HUES48 (cell line): Measurements from ENCODE around the gene RAB24.

Source experiments
- H3K27ac ChIP-seq: one replicate; pipeline ENCODE4 v1.7.0; 2013; ENCODE audit warnings: low read depth, low read length, inconsistent platforms
- H3K27me3 ChIP-seq: 2 replicates; pipeline ENCODE4 v1.6.1; 2013; ENCODE audit warnings: mild to moderate bottlenecking, low read length; ENCODE audit not compliant: control insufficient read depth, insufficient read depth
- H3K36me3 ChIP-seq: 2 replicates; pipeline ENCODE4 v1.6.1; 2013; ENCODE audit warnings: low read length; ENCODE audit not compliant: control insufficient read depth, insufficient read depth
- H3K4me1 ChIP-seq: 2 replicates; pipeline ENCODE4 v1.6.1; 2013; ENCODE audit warnings: mild to moderate bottlenecking, low read length; ENCODE audit not compliant: control insufficient read depth, insufficient read depth
- H3K4me3 ChIP-seq: 2 replicates; pipeline ENCODE4 v1.5.1; 2013; ENCODE audit warnings: mild to moderate bottlenecking, low read depth, low read length
- H3K9ac ChIP-seq: 2 replicates; pipeline ENCODE4 v1.6.1; 2013; ENCODE audit warnings: mild to moderate bottlenecking, low read depth, low read length, moderate library complexity
- H3K9me3 ChIP-seq: 2 replicates; pipeline ENCODE4 v1.6.1; 2013; ENCODE audit warnings: low read length; ENCODE audit not compliant: control insufficient read depth, insufficient read depth

The RAB24 gene

DNA sequence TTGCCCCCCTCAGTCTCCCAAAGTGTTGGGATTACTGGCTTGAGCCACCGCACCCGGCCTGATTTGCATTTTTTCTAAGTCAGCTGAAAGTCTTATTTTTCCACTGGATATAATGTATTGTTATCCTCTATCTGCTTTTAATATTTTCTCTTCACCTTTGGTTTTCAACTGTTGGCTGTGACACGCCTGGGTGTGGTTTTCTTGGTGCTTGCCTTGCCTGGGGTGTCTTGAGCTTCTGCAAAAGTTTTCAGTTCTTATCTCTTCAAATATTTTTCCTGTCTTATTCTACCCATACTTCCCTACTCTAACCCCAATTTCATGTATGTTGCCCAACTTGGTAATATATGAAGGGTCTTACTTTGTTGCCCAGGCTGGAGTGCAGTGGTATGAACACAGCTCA, 12.5 kb upstream of the RAB24 start:
- no peak overlapping the region for H3K27ac ChIP-seq
- H3K4me3 ChIP-seq: no peak overlapping the region
- H3K36me3 ChIP-seq: no peaks in the 10 kb centered on the region

GRCh38 chr5:177315411-177315810, 11.9 kb upstream of the RAB24 start:
- Histone ChIP-seq H3K4me1 (peaks cover 8% of the 10 kb centered on the region; the same call in 1 of the 2 replicates), H3K27me3 (no peaks in the 10 kb centered on the region), H3K27ac (no peak overlapping the region), H3K9ac (no peak overlapping the region), H3K36me3 (no peaks in the 10 kb centered on the region), H3K9me3 (no peaks in the 10 kb centered on the region), H3K4me3 (no peak overlapping the region)

More for the DNA sequence above, 12.5 kb upstream of the RAB24 start:
- H3K27me3 ChIP-seq: no peaks in the 10 kb centered on the region
- peaks cover 4% of the 10 kb centered on the region; the same call in 1 of the 2 replicates for H3K4me1 ChIP-seq
- no peaks in the 10 kb centered on the region for H3K9me3 ChIP-seq
- H3K9ac ChIP-seq: no peak overlapping the region

- H3K27ac ChIP-seq: no peak overlapping the region
- no peaks in the 10 kb centered on the region for H3K36me3 ChIP-seq
- H3K9ac ChIP-seq: no peak overlapping the region
- no peaks in the 10 kb centered on the region for H3K27me3 ChIP-seq
- H3K9me3 ChIP-seq: no peaks in the 10 kb centered on the region
- H3K4me1 ChIP-seq: peaks cover 13% of the 10 kb centered on the region; the same call in 1 of the 2 replicates
- H3K4me3 ChIP-seq: no peak overlapping the region
Observed at GRCh38 chr5:177314376-177315342, 11.1 kb upstream of the RAB24 start.

GRCh38 chr5:177313561-177314259, 10.2 kb upstream of the RAB24 start:
- H3K27ac ChIP-seq: no peak overlapping the region
- H3K4me1 ChIP-seq: peaks cover 13% of the 10 kb centered on the region; the same call in 1 of the 2 replicates
- no peaks in the 10 kb centered on the region for H3K36me3 ChIP-seq
- H3K9me3 ChIP-seq: no peaks in the 10 kb centered on the region
- H3K4me3 ChIP-seq: no peak overlapping the region
- H3K9ac ChIP-seq: no peak overlapping the region
- H3K27me3 ChIP-seq: no peaks in the 10 kb centered on the region

DNA sequence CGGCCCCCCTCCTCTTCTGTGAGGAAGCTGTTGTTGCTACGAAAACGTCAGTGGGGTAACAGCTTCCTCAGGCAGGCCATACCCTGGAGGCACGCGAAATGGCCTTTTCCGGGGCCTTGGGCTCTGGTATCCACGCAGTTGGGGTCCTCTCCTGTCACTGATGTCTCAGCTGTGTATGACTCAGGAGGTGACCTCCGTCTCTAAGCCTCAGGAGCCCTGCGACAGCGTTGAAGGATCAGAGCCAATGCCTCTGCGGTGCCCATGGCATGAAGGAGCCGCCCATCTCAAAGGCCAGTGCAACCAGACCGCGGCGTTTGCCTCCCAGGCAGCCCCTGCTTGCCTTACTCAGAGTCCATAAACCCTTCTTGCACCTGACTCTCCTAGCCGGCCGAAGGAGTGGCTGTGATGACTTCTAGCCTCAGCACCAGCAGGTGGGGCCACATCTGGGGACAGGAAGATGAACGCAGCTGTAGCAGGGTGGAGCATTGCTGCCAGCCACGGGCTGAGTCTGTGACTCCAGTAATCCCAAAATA, 9.2 kb upstream of the RAB24 start:
- Histone ChIP-seq H3K4me1 (peaks cover 9% of the 10 kb centered on the region; the same call in 1 of the 2 replicates), H3K27ac (peak overlapping the region; percentile 74)

DNA sequence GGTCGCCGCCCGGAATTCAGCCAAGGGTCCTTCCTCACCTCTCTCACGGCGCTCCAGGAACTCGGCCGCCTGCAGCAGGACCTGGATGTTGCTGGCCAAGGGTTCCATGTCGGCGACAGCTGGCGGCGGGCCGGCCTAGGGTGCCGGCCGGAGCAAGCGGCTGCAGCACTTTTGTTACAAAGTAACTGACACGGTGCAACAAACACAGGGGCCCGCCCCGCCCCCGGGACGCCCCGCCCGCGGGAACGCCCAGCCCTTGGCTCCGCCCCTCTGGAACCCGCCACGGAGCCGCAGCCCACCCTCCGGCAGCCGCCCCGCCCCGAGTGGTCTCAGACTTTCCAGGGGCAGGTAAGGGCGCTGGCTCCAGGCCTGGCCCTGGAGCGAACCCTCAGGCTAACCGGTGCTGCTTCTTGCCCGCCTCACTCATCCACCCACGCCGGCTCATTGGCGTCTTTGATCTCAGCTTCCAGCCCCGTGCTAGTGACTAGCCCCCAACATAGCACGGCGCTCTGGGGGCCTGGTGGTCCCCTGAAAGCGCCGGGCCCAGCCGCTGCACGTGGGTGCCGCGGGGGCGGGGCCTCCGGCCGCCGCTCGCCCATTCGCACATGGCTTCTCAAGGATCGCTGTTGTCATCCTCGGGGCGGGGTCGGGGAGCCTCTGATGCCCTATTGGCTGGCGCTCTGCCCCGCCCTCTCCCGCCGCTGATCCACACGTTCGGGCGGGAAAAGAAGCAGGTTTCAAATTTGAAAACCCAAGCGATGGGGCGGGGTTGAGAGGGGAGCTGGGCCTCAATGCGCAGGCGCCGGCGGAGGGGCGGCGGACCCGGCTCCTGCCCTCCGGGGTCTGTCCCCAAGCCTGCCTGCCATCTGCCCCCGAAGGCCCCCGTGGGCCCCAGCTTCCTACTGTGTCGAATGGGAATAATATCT, 8.5 kb upstream of the RAB24 start, which contains the start of gene MXD3:
Gene MXD3 (minus strand): TSS at position 176 of the 926 bp plus-strand sequence. CDS start 68 bp downstream, at position 108.
- 0 out of 2 replicates have a peak, but pooled peaks cover under 1% of the 10 kb centered on the region for H3K36me3 ChIP-seq
- no peaks in the 10 kb centered on the region for H3K27me3 ChIP-seq
- H3K27ac ChIP-seq: peak within 1 kb of the TSS; percentile 89
- H3K9me3 ChIP-seq: no peaks in the 10 kb centered on the region
- H3K9ac ChIP-seq: peak within 1 kb of the TSS; percentile 85
- H3K4me1 ChIP-seq: peaks cover 9% of the 10 kb centered on the region; the same call in 1 of the 2 replicates
- H3K4me3 ChIP-seq: peak within 1 kb of the TSS; percentile 62

More for the DNA sequence above, 9.2 kb upstream of the RAB24 start:
- no peak overlapping the region; the same call in 1 of the 2 replicates for H3K9ac ChIP-seq
- H3K9me3 ChIP-seq: no peaks in the 10 kb centered on the region
- peak overlapping the region; percentile 62 for H3K4me3 ChIP-seq
- H3K27me3 ChIP-seq: no peaks in the 10 kb centered on the region
- H3K36me3 ChIP-seq: no peaks in the 10 kb centered on the region

DNA sequence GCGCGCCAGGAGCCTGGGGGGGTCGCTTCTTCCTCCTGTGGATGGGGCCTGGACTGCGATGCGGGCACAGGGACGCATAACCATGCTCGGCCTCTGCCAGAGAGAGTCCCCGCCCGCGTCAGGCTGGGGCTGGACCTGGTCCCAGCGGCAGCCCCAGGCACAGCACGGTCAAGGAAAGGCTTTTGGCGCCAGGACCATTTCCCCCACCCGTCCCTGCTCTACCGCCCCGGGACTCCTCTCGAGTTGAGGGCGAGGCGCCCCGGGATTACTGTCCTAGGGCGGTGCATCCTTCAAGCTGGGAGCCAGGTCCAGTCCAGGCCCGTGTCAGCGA, 7.8 kb upstream of the RAB24 start:
- H3K9me3 ChIP-seq: no peaks in the 10 kb centered on the region
- peaks cover 9% of the 10 kb centered on the region; the same call in 1 of the 2 replicates for H3K4me1 ChIP-seq
- no peaks in the 10 kb centered on the region for H3K27me3 ChIP-seq
- H3K4me3 ChIP-seq: peak overlapping the region; percentile 62
- H3K27ac ChIP-seq: peak overlapping the region; percentile 89
- H3K36me3 ChIP-seq: peaks cover 7% of the 10 kb centered on the region
- no peak overlapping the region for H3K9ac ChIP-seq

DNA sequence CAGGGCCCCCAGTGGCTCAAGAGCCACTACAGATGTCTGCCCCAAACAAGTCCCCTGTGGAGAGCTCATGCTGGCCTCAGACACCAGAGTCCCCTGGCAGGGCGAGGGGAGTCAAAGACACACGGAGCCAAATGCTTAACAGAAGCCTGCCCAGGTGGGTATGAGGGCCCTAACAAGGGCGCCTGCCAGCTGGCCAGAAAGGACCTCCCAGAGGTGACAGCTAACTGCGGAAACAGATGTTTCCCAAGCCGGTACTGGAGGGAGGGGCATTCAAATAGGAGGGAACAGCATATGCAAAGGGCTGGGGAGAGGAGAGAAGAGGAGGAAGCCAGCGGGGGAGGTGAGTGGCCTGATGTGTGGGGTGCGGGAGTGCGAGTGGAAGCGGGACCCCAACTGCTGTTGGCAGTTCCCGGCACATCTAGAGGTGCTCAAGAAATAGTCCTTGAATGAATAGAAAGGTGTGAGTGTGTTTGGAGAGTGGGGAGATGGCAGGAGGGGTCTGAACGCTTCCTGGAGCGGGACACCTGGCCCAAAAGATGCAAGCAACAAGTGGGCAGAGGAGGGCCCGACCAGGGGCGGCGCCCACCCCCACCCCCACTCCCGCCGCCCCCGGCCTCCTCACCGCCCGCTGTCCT, 7.4 kb upstream of the RAB24 start:
- H3K27me3 ChIP-seq: no peaks in the 10 kb centered on the region
- no peak overlapping the region for H3K9ac ChIP-seq
- peak overlapping the region; percentile 62 for H3K4me3 ChIP-seq
- peaks cover 11% of the 10 kb centered on the region for H3K36me3 ChIP-seq
- H3K4me1 ChIP-seq: peaks cover 9% of the 10 kb centered on the region; the same call in 1 of the 2 replicates
- H3K9me3 ChIP-seq: no peaks in the 10 kb centered on the region
- no peak overlapping the region for H3K27ac ChIP-seq

- no peaks in the 10 kb centered on the region for H3K9me3 ChIP-seq
- H3K4me3 ChIP-seq: no peak overlapping the region
- no peak overlapping the region for H3K27ac ChIP-seq
- H3K9ac ChIP-seq: no peak overlapping the region
- H3K4me1 ChIP-seq: peaks cover 9% of the 10 kb centered on the region; the same call in 1 of the 2 replicates
- no peaks in the 10 kb centered on the region for H3K27me3 ChIP-seq
- peaks cover 17% of the 10 kb centered on the region for H3K36me3 ChIP-seq
Observed at GRCh38 chr5:177310332-177310731, 6.8 kb upstream of the RAB24 start.
